Testis (tissue), 5 donors: ENCODE results near the gene NLRP2B. TPM values are rescaled to one million over a fixed set of nuclear protein-coding genes. Genes with fewer than 3 reads are reported as not detected.
"Not testable (repeated sequence)": the region's sequence is repeated elsewhere in the genome, so short reads cannot be mapped to it uniquely, and the experiment has no call there.

ENCODE experiments used
- DNase-seq: peaks from one replicate; pipeline ENCODE4 v3.0.0-alpha.2; 2019
- H3K27ac ChIP-seq, 2 donors: fragments of 200-600 bp; sonication (generic); one replicate each; pipeline ENCODE4 v1.5.1; 2019
- H3K27me3 ChIP-seq: fragments of 200-600 bp; sonication (generic); one replicate; pipeline ENCODE4 v1.5.1; 2019
- H3K36me3 ChIP-seq: fragments of 200-600 bp; sonication (generic); one replicate; pipeline ENCODE4 v1.5.1; 2017; ENCODE audit warnings: low read depth; ENCODE audit errors: missing control alignments
- H3K4me1 ChIP-seq: fragments of 200-600 bp; sonication (generic); one replicate; pipeline ENCODE4 v1.5.1; 2019
- H3K4me3 ChIP-seq, 2 donors: fragments of 200-600 bp; sonication (generic); one replicate each; pipeline ENCODE4 v1.5.1; 2017 to 2019
- H3K9me3 ChIP-seq: fragments of 200-600 bp; sonication (generic); one replicate; pipeline ENCODE4 v1.5.1; 2017
- CTCF ChIP-seq, 3 experiments: fragments of 450-650 bp in 2 of 3; fragments of 200-600 bp in 1 of 3; sonication (generic) in 1 of 3; IDR thresholded peaks; one replicate each; pipeline ENCODE4 v1.5.1; 2016 to 2019; ENCODE audit warnings: antibody characterized with exemption in 3 of 3, mild to moderate bottlenecking in 2 of 3, moderate library complexity in 1 of 3
- POLR2A ChIP-seq: fragments of 450-650 bp; IDR thresholded peaks from one replicate; pipeline ENCODE4 v1.6.1; 2017; ENCODE audit warnings: antibody characterized with exemption, mild to moderate bottlenecking, moderate library complexity
- WGBS, 2 donors: methylation state at CpG; one replicate each; pipeline ENCODE4 v1.1.5; 2018; 5-methylcytosine and 5-hydroxymethylcytosine counted together
- intact Hi-C: fragments of 100-400 bp; cut with DNase I; formaldehyde crosslinking; loops from one replicate; pipeline ENCODE4 v1.15.1; 2023; ENCODE audit warnings: low total_unique reads
- long read RNA-seq, 2 donors: transcript quantifications; one replicate each; lab custom pipeline, GENCODE V29; 2026
- polyA plus RNA-seq: library from polyadenylated mRNA; stranded (reverse); fragments of 350-450 nt; fragmentation: Illumina TruSeq; extraction: RNeasy Lipid Tissue Mini Kit (QIAGEN cat#74804); gene quantifications from one replicate; pipeline ENCODE4 v1.2.3, GENCODE V29; 2014; ENCODE audit warnings: low read depth, low replicate concordance; ENCODE audit not compliant: insufficient read depth
- total RNA-seq, 2 donors: library from RNA; depleted of rRNA; stranded (reverse); fragments of >200 nt; gene quantifications; one replicate each; pipeline ENCODE4 v1.2.3, GENCODE V29; 2016

The NLRP2B gene
- total RNA-seq: not detected
- polyA plus RNA-seq: not detected
- long read RNA-seq, donor 1, partial matches to known transcripts: 0 of 1 reads
- long read RNA-seq, donor 1, other reads (novel, unspliced or antisense): 0 of 1 reads
- long read RNA-seq, donor 2: 0 reads

DNA sequence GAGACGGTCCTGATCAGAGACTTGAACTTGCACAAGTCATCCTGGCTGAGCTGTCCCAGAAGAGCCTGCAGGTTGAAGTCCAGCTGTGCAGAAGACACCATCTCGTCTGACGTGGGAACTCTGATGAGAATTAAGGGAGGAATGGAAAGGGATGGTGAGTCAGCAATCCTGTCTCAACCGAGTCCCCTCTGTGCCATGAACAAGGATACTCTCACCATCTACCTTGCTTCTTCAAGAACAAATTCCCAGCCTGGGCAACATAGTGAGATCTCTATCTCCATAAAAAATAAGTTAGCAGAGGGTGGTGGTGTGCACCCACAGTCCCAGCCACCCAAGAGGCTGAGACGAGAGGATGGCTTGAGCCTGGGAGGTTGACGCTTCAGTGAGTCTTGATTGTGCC, at the start of gene NLRP2B:
NLRP2B (minus strand) TSS at position 101 of the 400 bp plus-strand sequence.
- 70 to 72% methylated on average over 2 to 6 of the region's 6 CpGs for WGBS, 2 donors
- Histone ChIP-seq H3K4me3 (no peak within 1 kb of the TSS), H3K27me3 (no peaks in the 10 kb centered on the region), H3K36me3 (no peaks in the 10 kb centered on the region), H3K27ac (no peak within 1 kb of the TSS), H3K9me3 (no peaks in the 10 kb centered on the region), H3K4me1 (no peaks in the 10 kb centered on the region)
- DNase-seq: no peak
- intact Hi-C loops: no loop called here
- TF ChIP-seq CTCF (IDR thresholded peaks at IDR 0.05) (no peak), POLR2A (no peak)

GRCh38 chrX:57725995-57726394, 45.9 kb upstream of the NLRP2B start:
- H3K27ac ChIP-seq, H3K27me3 ChIP-seq, H3K36me3 ChIP-seq, H3K4me3 ChIP-seq, H3K4me1 ChIP-seq, H3K9me3 ChIP-seq, DNase-seq, intact Hi-C loops: not testable (repeated sequence)
- 43 to 72% methylated on average over 3 of the region's 3 CpGs for WGBS, 2 donors

DNA sequence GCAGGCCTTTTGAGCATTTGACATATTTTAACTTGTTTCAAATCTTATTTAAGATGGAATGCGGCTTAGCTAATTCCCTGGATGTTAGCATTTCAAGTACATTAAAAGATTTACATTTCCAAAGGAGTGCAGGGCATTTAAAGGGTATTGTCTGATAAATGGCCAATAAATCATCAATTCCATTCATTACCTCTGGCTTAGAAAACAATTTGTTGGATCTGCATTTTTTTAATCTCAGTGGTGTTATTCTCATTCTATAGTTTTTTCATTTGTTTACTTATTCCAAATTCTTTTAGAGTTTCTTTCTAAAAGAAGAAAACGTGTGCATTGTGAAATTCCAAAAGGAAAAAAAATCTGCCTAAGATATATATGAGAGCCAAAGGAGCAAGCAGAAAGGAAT, 1.3 kb upstream of the NLRP2B start:
- WGBS, 2 donors: 38 to 50% methylated on average over 2 of the region's 2 CpGs
- no peak for TF ChIP-seq POLR2A
- no peak for TF ChIP-seq CTCF (IDR thresholded peaks at IDR 0.05)
- no peaks in the 10 kb centered on the region for H3K4me1 ChIP-seq
- H3K36me3 ChIP-seq: no peaks in the 10 kb centered on the region
- intact Hi-C loops: no loop called here
- H3K4me3 ChIP-seq: no peak overlapping the region
- no peak for DNase-seq
- H3K27me3 ChIP-seq: no peaks in the 10 kb centered on the region
- no peak overlapping the region for H3K27ac ChIP-seq
- no peaks in the 10 kb centered on the region for H3K9me3 ChIP-seq

- 72 to 90% methylated on average over 2 to 30 of the region's 37 CpGs for WGBS, 2 donors
- TF ChIP-seq POLR2A: no peak
Measured at GRCh38 chrX:57678686-57679428, 1.2 kb downstream of the NLRP2B start.

DNA sequence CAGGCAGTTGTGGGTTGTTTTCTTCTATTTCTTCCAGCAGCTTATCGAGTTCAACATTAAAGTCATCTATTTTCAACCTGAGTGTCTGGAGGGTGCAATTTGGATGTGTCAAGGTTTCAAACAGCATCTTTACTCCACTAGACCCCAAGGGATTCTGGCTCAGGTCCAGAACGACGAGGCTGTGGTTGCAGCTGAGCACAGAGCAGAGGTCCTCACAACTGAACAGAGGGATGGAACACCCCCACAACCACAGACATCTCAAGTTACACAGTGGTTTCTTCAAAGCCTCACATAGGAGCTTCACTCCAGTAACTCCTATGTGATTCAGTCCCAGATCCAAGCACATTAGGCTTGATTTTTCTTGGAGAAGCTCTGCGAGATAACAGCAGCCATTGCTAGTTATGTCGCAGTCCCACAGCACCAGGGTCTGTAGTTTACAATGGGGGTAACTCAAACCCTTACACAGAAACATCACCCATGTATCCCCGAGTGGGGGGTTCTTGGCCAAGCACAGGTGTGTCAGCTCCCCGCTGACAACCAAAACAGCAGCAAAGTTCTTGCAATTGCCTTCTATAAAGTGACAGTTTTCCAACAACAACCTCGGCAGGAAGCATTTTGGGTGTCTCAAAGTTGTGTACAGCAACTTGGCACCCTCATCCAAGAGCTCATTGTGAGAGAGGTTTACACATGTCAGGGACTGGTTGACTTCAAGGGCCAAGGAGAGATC, 2.8 kb downstream of the NLRP2B start:
- 17 to 70% methylated on average over 1 to 5 of the region's 8 CpGs for WGBS, 2 donors
- Histone ChIP-seq H3K9me3 (no peaks in the 10 kb centered on the region), H3K27ac (no peak overlapping the region), H3K4me3 (no peak overlapping the region), H3K36me3 (no peaks in the 10 kb centered on the region), H3K27me3 (no peaks in the 10 kb centered on the region), H3K4me1 (no peaks in the 10 kb centered on the region)
- TF ChIP-seq POLR2A: no peak
- no peak for TF ChIP-seq CTCF (IDR thresholded peaks at IDR 0.05)
- intact Hi-C loops: no loop called here
- DNase-seq: no peak

More at GRCh38 chrX:57678686-57679428, 1.2 kb downstream of the NLRP2B start:
- no peaks in the 10 kb centered on the region for H3K9me3 ChIP-seq
- DNase-seq: no peak
- no peak overlapping the region for H3K4me3 ChIP-seq
- no peaks in the 10 kb centered on the region for H3K4me1 ChIP-seq
- intact Hi-C loops: no loop called here
- no peaks in the 10 kb centered on the region for H3K36me3 ChIP-seq
- no peaks in the 10 kb centered on the region for H3K27me3 ChIP-seq
- no peak overlapping the region for H3K27ac ChIP-seq
